Measurements from ENCODE around the gene NUP160. TPM values are rescaled to one million over a fixed set of nuclear protein-coding genes. Genes with fewer than 3 reads are reported as not detected.
"Not testable (repeated sequence)": the region's sequence is repeated elsewhere in the genome, so short reads cannot be mapped to it uniquely, and the experiment has no call there.

Gene NUP160, protein sequence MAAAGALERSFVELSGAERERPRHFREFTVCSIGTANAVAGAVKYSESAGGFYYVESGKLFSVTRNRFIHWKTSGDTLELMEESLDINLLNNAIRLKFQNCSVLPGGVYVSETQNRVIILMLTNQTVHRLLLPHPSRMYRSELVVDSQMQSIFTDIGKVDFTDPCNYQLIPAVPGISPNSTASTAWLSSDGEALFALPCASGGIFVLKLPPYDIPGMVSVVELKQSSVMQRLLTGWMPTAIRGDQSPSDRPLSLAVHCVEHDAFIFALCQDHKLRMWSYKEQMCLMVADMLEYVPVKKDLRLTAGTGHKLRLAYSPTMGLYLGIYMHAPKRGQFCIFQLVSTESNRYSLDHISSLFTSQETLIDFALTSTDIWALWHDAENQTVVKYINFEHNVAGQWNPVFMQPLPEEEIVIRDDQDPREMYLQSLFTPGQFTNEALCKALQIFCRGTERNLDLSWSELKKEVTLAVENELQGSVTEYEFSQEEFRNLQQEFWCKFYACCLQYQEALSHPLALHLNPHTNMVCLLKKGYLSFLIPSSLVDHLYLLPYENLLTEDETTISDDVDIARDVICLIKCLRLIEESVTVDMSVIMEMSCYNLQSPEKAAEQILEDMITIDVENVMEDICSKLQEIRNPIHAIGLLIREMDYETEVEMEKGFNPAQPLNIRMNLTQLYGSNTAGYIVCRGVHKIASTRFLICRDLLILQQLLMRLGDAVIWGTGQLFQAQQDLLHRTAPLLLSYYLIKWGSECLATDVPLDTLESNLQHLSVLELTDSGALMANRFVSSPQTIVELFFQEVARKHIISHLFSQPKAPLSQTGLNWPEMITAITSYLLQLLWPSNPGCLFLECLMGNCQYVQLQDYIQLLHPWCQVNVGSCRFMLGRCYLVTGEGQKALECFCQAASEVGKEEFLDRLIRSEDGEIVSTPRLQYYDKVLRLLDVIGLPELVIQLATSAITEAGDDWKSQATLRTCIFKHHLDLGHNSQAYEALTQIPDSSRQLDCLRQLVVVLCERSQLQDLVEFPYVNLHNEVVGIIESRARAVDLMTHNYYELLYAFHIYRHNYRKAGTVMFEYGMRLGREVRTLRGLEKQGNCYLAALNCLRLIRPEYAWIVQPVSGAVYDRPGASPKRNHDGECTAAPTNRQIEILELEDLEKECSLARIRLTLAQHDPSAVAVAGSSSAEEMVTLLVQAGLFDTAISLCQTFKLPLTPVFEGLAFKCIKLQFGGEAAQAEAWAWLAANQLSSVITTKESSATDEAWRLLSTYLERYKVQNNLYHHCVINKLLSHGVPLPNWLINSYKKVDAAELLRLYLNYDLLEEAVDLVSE (N-terminal part only)
- polyA plus RNA-seq = 10 to 100 TPM; 16.9 to 31.5 (median 25.0) TPM

DNA sequence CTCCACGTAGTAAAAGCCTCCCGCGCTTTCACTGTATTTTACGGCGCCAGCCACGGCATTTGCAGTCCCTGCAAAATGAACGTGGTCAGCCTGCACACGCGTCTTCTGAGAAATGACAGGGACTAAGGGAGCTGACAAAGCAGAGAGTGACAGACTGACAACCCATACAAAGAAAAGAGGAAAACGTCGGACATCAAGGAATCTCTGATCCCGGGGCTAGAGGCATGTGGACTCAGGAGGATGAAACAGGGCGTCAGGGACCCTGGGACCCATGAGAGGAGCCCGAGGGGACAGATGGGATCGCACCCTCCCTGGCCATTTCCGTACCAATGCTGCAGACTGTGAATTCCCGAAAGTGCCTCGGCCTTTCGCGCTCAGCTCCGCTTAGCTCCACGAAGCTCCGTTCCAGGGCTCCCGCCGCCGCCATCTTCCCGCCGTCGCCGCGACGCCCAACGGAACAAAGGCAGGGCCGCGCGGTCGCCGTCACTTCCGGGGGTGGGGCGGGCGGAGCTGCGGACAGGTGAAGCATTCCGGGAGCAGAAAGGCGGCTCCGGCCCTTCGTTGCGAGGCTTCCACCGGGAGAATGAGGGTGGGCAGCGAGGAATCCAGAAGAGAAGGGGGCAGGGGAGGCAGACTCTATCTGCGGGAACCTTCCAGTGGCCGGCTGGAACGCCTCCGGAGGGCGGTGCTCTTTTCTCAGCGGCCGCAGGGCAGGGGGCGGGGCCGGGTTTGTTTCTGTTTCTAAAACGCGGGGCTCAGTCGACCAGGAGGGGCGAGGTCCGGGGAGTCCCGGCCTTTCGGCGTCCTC, at the start of gene NUP160:
NUP160 (minus strand) TSS at position 459 of the 808 bp plus-strand sequence; CDS start at position 427, 32 bp downstream.
- Mint-ChIP-seq H3K27ac (peak within 1 kb of the TSS; percentile 97 to 100 (median 99)), H3K36me3 (peaks cover 0 to 8% (median 4%) of the 10 kb centered on the region in 3 donors), H3K4me1 (peaks cover 28 to 35% of the 10 kb centered on the region in 2 donors), H3K27me3 (ENCODE audit: low read depth in 3 of 3) (peaks cover 0 to 9% (median 2%) of the 10 kb centered on the region in 3 donors), H3K9me3 (no peaks in the 10 kb centered on the region), H3K4me3 (peak within 1 kb of the TSS; percentile 98 to 100 (median 99))
- peak; percentile 85 to 86 (median 86) for DNase-seq

DNA sequence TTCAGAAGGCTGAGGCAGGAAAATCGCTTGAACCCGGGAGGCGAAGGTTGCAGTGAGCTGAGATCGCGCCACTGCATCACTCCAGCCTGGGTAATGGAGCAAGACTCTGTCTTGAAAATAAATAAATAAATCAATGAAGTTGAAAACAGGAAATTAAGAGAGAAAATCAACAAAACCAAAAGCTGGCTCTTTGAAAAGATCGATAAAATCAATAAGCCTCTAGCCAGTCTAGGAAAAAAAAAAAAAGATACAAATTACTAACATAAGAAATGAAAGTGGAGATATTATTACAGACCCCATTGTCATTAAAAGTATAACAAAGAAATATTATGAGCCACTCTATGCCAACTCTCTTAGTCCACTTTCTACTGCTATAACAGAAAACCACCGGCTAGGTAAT, 48.0 kb upstream of the NUP160 start:
- Mint-ChIP-seq H3K9me3 (no peaks in the 10 kb centered on the region), H3K36me3 (no peaks in the 10 kb centered on the region), H3K4me3 (no peak overlapping the region), H3K27me3 (ENCODE audit: low read depth in 3 of 3) (peaks cover 0 to 11% (median 2%) of the 10 kb centered on the region in 3 donors), H3K27ac (no peak overlapping the region), H3K4me1 (peaks cover 0 to 6% of the 10 kb centered on the region in 2 donors)
- no peak for DNase-seq

DNA sequence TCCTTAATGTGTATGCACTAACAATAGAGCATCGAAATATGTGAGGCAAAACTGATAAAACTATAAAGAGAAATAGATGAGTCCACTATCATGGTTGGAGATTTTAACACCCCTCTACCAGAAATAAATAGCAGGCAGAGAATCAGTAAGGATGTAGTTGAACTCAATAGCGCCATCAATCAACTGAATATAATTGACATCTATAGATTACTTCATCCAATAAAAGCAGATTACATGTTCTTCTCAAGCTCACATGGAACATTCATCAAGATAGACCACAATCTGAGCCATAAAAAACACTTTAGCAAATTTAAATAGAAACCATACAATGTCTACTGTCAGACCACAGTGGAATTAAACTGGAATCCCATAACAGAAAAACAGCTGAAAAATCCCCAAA, 46.9 kb upstream of the NUP160 start:
- Mint-ChIP-seq H3K36me3 (no peaks in the 10 kb centered on the region), H3K27ac (no peak overlapping the region), H3K4me1 (peaks cover 0 to 6% of the 10 kb centered on the region in 2 donors), H3K9me3 (no peaks in the 10 kb centered on the region), H3K27me3 (ENCODE audit: low read depth in 3 of 3) (peaks cover 0 to 11% (median 2%) of the 10 kb centered on the region in 3 donors), H3K4me3 (no peak overlapping the region)
- DNase-seq = no peak

- not testable (repeated sequence) for H3K9me3 Mint-ChIP-seq, H3K4me3 Mint-ChIP-seq, H3K36me3 Mint-ChIP-seq, H3K4me1 Mint-ChIP-seq, H3K27ac Mint-ChIP-seq, DNase-seq
- H3K27me3 Mint-ChIP-seq (ENCODE audit: low read depth in 3 of 3) = peaks cover 0 to 11% (median 4%) of the 10 kb centered on the region in 3 donors
Measured at GRCh38 chr11:47892546-47893276, 44.6 kb upstream of the NUP160 start.

GRCh38 chr11:47891886-47892285, 43.7 kb upstream of the NUP160 start:
- Mint-ChIP-seq H3K27ac (no peak overlapping the region), H3K9me3 (no peaks in the 10 kb centered on the region), H3K36me3 (no peaks in the 10 kb centered on the region), H3K4me3 (no peak overlapping the region), H3K4me1 (no peaks in the 10 kb centered on the region), H3K27me3 (ENCODE audit: low read depth in 3 of 3) (peaks cover 0 to 11% (median 6%) of the 10 kb centered on the region in 3 donors)
- DNase-seq = no peak

DNA sequence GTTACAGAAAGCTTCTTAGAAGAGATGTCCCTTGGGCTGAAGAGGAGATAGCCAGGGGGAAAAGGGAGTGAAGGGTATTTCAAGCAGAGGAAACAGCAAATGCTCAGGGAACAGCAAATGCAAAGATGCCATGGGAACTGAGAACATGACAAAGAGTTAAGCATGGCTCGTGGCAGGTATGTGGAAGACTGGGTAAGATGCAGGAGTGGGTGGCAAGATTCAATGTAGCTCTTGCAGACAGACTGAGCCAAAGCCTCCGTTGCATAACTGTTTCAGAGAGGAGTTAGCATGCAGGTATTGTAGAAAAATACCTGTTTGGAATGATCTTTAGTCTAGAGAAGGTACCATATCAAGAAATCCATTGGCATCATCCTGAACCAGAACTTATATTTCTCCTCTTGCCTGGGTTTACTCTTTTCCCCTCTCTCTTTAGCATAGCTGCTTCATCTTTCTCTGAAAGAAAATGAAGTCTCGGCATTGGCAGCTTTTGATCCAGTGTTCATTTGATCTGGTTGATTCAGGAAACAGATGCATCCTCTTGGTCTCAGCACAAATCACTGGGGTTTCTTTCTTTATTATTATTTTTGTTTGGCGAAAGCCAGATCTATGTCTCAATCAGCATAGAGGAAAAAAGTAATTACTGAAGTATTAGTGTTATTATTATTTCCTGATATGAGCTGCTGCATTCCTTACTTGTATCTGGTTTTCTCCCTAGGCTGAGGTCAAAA, 41.7 kb upstream of the NUP160 start:
- H3K4me1 Mint-ChIP-seq = peaks cover 0 to 4% of the 10 kb centered on the region in 2 donors
- H3K9me3 Mint-ChIP-seq = no peaks in the 10 kb centered on the region
- no peak overlapping the region for H3K4me3 Mint-ChIP-seq
- DNase-seq = no peak
- H3K36me3 Mint-ChIP-seq = no peaks in the 10 kb centered on the region
- H3K27ac Mint-ChIP-seq = no peak overlapping the region
- H3K27me3 Mint-ChIP-seq (ENCODE audit: low read depth in 3 of 3) = peaks cover 0 to 6% (median 0%) of the 10 kb centered on the region in 3 donors

- Mint-ChIP-seq H3K36me3 (no peaks in the 10 kb centered on the region), H3K4me1 (peaks cover 0 to 4% of the 10 kb centered on the region in 2 donors), H3K27me3 (ENCODE audit: low read depth in 3 of 3) (peaks cover 0 to 5% (median 0%) of the 10 kb centered on the region in 3 donors), H3K27ac (no peak overlapping the region), H3K9me3 (no peaks in the 10 kb centered on the region), H3K4me3 (no peak overlapping the region)
- no peak for DNase-seq
Measured at GRCh38 chr11:47887910-47888569, 39.9 kb upstream of the NUP160 start.

GRCh38 chr11:47886096-47886495, 37.9 kb upstream of the NUP160 start:
- no peak for DNase-seq
- Mint-ChIP-seq H3K9me3 (no peaks in the 10 kb centered on the region), H3K36me3 (no peaks in the 10 kb centered on the region), H3K27ac (no peak overlapping the region), H3K4me3 (no peak overlapping the region), H3K4me1 (peaks cover 0 to 4% of the 10 kb centered on the region in 2 donors), H3K27me3 (ENCODE audit: low read depth in 3 of 3) (peaks cover 0 to 6% (median 1%) of the 10 kb centered on the region in 3 donors)

- not testable (repeated sequence) for H3K27ac Mint-ChIP-seq; H3K36me3 Mint-ChIP-seq; H3K4me3 Mint-ChIP-seq; H3K4me1 Mint-ChIP-seq; H3K27me3 Mint-ChIP-seq (ENCODE audit: low read depth in 3 of 3); DNase-seq; H3K9me3 Mint-ChIP-seq
Measured at GRCh38 chr11:47882437-47882836, 34.3 kb upstream of the NUP160 start.

DNA sequence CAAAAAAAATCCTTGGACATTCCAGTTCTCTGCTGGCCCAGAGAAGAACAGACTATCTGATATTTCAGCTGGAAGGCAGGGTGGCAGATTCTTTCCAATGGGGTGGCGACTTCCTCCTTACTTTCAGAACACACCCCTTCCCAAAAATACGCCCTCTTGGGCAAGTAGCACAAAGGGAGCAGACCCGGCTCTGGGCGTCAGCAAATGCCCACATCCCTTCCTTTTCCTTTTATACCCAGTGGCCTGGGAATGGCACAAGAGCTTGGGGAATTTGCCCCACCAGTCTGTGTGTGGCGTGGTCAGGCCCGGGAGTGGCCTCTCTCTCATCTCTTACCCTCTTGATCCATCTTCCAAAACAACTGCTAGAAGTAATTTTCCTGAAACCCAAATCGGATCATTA, 33.0 kb upstream of the NUP160 start:
- Mint-ChIP-seq H3K9me3 (peaks cover 0 to 8% (median 2%) of the 10 kb centered on the region in 6 donors), H3K27me3 (ENCODE audit: low read depth in 3 of 3) (peaks cover 2 to 5% (median 4%) of the 10 kb centered on the region in 3 donors), H3K4me1 (peaks cover 0 to 3% of the 10 kb centered on the region in 2 donors), H3K4me3 (no peak overlapping the region), H3K27ac (no peak overlapping the region), H3K36me3 (peaks cover 0 to 7% (median 0%) of the 10 kb centered on the region in 3 donors)
- no peak for DNase-seq

Data from immature natural killer cell (primary cell).